HepG2 (cell line): Measurements from ENCODE around the gene CCDC97. TPM values are rescaled to one million over a fixed set of nuclear protein-coding genes. Genes with fewer than 3 reads are reported as not detected.
A peak's percentile ranks its signal among the peaks of the same experiment; 100 is the strongest.

Source experiments
- FOXP4 ChIP-seq: sonication (generic); formaldehyde crosslinking; IDR thresholded peaks from 2 replicates; pipeline ENCODE4 v1.4.0; 2020; ENCODE audit warnings: missing genetic modification reagents
- HOMEZ ChIP-seq: IDR thresholded peaks from 2 replicates; pipeline ENCODE4 v1.6.1; 2016; ENCODE audit warnings: low read depth
- NCOA1 ChIP-seq: sonication (generic); formaldehyde crosslinking; IDR thresholded peaks from 2 replicates; pipeline ENCODE4 v1.9.0; 2021; ENCODE audit warnings: missing genetic modification reagents
- PATZ1 ChIP-seq: sonication (generic); formaldehyde crosslinking; IDR thresholded peaks from 2 replicates; pipeline ENCODE4 v1.4.0; 2020; ENCODE audit warnings: missing genetic modification reagents
- RFX1 ChIP-seq: fragments of 450-650 bp; IDR thresholded peaks from 2 replicates; pipeline ENCODE4 v1.6.1; 2017
- TCF7L2 ChIP-seq: IDR thresholded peaks from 2 replicates; pipeline ENCODE4 v1.6.1; 2011; ENCODE audit warnings: mild to moderate bottlenecking, low read depth, low read length, moderate library complexity
- ZBTB2 ChIP-seq: sonication (generic); formaldehyde crosslinking; IDR thresholded peaks from 2 replicates; pipeline ENCODE4 v1.8.0; 2022; ENCODE audit warnings: low read depth, missing genetic modification reagents
- ZBTB8A ChIP-seq: sonication (generic); formaldehyde crosslinking; IDR thresholded peaks from 2 replicates; pipeline ENCODE4 v1.4.0; 2020; ENCODE audit warnings: mild to moderate bottlenecking, low read depth, missing genetic modification reagents, borderline replicate concordance
- ZFP82 ChIP-seq: sonication (generic); formaldehyde crosslinking; IDR thresholded peaks from 2 replicates; pipeline ENCODE4 v1.5.1; 2020; ENCODE audit warnings: mild to moderate bottlenecking, missing genetic modification reagents, borderline replicate concordance
- polyA plus RNA-seq, 8 experiments: library from polyadenylated mRNA; depleted of rRNA in 3 of 8; stranded (reverse) in 7 of 8; unstranded in 1 of 8; fragments of >200 nt; fragmentation: Illumina TruSeq in 4 of 8; extraction: Trizol in 4 of 8; gene quantifications; 2 replicates each; pipeline versions ENCODE4 v1.2.1 to v1.2.3, GENCODE V29; 2011 to 2016; ENCODE audit warnings: low read depth in 4 of 8, missing spikeins in 1 of 8, mixed read lengths in 1 of 8; ENCODE audit not compliant: insufficient read depth in 1 of 8
- total RNA-seq, 5 experiments: library from RNA; depleted of rRNA; stranded (reverse); fragments of >200 nt; fragmentation: Illumina TruSeq; extraction: Trizol; gene quantifications; 2 replicates each; pipeline ENCODE4 v1.2.3, GENCODE V29; 2016; ENCODE audit warnings: low read depth in 1 of 5
- TF ChIP-seq, protein P1 (sequence below): sonication (generic); formaldehyde crosslinking; conservative IDR thresholded peaks from 2 replicates; pipeline ENCODE4 v1.4.0; 2020; ENCODE audit warnings: mild to moderate bottlenecking, missing genetic modification reagents, moderate library complexity
- TF ChIP-seq, protein P2 (sequence below): sonication (generic); formaldehyde crosslinking; IDR thresholded peaks from 2 replicates; pipeline ENCODE4 v1.5.0; 2020; ENCODE audit warnings: missing genetic modification reagents, mild to moderate bottlenecking, borderline replicate concordance

The CCDC97 gene
- total and polyA plus RNA-seq, 2 of the 13 experiments (the other 11 are each of a cell fraction or from before 2014, with no cell fraction given) = 6.2 to 7.3 TPM

- no peak for TF ChIP-seq ZBTB2 (CRISPR knock-in tag)
- TF ChIP-seq NCOA1 (CRISPR knock-in tag) = no peak
- peak; percentile 57 for TF ChIP-seq PATZ1
- no peak for TF ChIP-seq TCF7L2
- TF ChIP-seq, protein P1, sequence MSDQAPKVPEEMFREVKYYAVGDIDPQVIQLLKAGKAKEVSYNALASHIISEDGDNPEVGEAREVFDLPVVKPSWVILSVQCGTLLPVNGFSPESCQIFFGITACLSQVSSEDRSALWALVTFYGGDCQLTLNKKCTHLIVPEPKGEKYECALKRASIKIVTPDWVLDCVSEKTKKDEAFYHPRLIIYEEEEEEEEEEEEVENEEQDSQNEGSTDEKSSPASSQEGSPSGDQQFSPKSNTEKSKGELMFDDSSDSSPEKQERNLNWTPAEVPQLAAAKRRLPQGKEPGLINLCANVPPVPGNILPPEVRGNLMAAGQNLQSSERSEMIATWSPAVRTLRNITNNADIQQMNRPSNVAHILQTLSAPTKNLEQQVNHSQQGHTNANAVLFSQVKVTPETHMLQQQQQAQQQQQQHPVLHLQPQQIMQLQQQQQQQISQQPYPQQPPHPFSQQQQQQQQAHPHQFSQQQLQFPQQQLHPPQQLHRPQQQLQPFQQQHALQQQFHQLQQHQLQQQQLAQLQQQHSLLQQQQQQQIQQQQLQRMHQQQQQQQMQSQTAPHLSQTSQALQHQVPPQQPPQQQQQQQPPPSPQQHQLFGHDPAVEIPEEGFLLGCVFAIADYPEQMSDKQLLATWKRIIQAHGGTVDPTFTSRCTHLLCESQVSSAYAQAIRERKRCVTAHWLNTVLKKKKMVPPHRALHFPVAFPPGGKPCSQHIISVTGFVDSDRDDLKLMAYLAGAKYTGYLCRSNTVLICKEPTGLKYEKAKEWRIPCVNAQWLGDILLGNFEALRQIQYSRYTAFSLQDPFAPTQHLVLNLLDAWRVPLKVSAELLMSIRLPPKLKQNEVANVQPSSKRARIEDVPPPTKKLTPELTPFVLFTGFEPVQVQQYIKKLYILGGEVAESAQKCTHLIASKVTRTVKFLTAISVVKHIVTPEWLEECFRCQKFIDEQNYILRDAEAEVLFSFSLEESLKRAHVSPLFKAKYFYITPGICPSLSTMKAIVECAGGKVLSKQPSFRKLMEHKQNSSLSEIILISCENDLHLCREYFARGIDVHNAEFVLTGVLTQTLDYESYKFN = 0 out of 2 replicates have a peak, but pooled peaks have one; percentile 42
- TF ChIP-seq RFX1 = no peak
- TF ChIP-seq FOXP4 (CRISPR knock-in tag) = no peak
- TF ChIP-seq HOMEZ (CRISPR knock-in tag) = no peak
- 0 out of 2 replicates have a peak, but pooled peaks have one; percentile 28 for TF ChIP-seq ZBTB8A (CRISPR knock-in tag)
- TF ChIP-seq, protein P2, sequence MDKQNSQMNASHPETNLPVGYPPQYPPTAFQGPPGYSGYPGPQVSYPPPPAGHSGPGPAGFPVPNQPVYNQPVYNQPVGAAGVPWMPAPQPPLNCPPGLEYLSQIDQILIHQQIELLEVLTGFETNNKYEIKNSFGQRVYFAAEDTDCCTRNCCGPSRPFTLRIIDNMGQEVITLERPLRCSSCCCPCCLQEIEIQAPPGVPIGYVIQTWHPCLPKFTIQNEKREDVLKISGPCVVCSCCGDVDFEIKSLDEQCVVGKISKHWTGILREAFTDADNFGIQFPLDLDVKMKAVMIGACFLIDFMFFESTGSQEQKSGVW (CRISPR knock-in tag) = no peak
- TF ChIP-seq ZFP82 (CRISPR knock-in tag) = no peak
Measured at GRCh38 chr19:41352609-41353465, 42.9 kb downstream of the CCDC97 start (continued).
